NCI-H526 (cell line): ENCODE results near the gene SMYD5.
A peak's percentile ranks its signal among the peaks of the same experiment; 100 is the strongest.
"Not testable (repeated sequence)": the region's sequence is repeated elsewhere in the genome, so short reads cannot be mapped to it uniquely, and the experiment has no call there.

Experiments
- DNase-seq, 2 experiments: peaks; one replicate each; lab custom pipeline; 2025; lab: John Stamatoyannopoulos, UW

Gene SMYD5

DNA sequence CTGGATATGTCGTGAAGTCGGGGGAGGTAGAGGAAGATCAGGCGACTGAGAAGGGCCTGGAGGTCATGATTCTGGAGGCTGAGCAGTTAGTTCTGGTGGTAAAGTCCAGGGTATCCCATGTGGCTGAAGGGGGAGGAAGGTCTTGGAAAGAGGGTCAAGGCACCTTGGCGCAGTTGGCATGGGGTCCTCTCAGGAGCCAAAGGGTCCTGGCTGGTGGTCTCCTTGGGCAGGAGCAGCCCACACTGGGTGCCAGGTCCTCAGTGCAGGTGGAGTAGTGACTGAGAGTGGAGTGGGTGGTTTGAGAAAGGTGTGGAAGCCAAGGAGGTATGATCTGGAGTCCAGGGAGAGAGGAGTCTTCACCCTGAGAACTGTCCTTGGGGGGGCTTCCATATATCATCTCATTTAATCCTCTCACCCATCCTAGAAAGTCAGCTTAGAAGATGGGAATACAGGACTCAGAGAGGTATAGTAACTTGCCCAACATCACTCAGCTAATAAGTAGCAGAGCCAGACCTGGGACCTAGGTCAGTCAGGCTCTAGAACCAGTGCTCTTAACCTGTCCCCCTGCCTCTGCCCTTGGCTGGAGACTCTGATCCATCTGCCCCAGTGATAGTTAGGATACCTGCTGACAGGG lies 45.8 kb downstream of the SMYD5 start:
- DNase-seq, result no peak

GRCh38 chr2:73260338-73260984 lies 46.4 kb downstream of the SMYD5 start:
- peak in 1 of 2 experiments; percentile 38 for DNase-seq

- no peak for DNase-seq
These were observed 48.1 kb downstream of the SMYD5 start for GRCh38 chr2:73262108-73262651.

DNA sequence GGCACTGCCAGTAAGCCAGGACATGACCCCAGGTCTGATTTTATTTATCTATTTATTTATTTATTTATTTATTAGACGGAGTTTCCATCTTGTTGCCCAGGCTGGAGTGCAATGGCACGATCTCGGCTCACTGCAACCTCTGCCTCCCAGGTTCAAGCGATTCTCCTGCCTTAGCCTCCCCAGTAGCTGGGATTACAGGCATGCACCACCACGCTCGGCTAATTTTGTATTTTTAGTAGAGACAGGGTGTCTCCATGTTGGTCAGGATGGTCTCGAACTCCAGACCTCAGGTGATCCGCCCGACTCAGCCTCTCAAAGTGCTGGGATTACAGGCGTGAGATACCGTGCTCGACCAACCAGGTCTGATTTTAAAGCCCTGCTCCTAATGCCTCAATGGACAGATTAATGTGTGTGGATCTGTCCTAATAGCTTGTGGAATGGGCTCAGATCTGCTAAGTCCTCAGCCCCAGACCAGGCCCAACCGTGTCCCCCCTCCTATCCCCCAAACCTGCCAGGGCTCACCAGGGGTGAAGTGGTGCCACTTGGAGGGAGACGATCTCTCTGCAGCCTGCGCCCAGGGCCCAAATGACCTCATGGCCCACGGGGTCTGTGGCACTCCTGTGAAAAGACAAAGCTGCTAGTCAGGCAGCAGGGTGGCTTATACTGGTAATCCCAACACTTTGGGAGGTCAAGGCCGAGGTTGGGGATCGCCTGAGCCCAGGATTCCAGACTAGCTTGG lies 48.8 kb downstream of the SMYD5 start:
- DNase-seq, result not testable (repeated sequence)

DNA sequence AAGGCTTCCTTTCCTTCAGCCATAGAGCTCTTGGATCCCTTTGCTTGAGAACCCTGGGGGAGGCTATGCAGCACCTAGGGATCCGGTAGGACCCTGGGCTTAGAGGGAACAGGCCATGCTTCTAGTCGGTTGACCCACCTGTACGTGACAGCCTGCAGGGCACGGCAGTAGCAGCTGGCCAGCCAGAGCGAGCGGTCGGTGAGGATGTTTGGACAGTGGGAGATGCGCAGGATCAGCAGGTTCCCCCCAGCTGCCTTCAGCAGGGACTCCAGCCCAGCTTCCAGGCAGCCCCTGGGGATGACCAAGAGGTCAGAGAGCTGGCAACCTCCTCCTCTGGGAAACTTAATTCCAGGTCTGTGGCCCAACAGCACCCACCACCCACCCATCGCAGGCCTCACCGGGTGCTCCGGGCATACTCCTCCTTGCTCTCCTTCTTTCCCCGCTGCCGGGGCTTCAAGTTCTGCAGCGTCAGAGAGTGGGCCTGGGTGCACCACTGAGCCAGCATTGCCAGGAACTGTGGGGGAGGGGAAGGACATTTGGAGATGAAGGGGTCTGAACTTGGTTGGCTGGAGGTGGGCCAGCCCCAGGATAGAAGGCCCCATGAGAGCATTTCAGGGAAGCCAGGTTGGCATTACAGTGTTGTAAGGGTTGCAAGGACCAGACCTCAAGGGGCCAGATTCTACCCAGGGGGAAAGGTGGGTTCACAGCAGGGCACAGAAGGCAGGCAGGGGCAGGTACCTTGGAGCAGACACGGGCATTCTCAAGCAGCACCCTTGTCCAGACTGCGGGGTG lies 49.7 kb downstream of the SMYD5 start:
- DNase-seq, result no peak

- no peak for DNase-seq
These were observed 50.2 kb downstream of the SMYD5 start for GRCh38 chr2:73264332-73264606.

GRCh38 chr2:73264783-73265182 lies 50.7 kb downstream of the SMYD5 start:
- no peak for DNase-seq

GRCh38 chr2:73265298-73266060 lies 51.4 kb downstream of the SMYD5 start:
- DNase-seq, result no peak

- DNase-seq, result peak in 1 of 2 experiments; percentile 33
These were observed 52.2 kb downstream of the SMYD5 start for GRCh38 chr2:73266061-73266901.

DNA sequence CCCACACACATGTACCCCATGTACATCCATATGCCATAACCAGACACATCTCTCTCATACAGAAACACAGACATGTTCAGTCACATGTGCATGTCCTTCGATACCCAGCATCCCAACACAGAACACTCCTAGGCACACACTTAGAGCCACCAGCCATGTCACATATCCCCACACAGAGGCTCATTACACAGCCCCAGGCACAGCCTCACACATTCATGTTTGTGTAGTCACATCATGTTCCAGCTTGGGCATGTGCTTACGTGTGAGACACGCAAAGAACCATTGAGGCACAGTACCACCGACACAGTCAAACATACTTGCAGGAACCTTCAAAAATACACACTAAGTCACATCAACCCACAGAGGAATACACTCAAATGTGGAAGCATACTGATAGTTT lies 53.0 kb downstream of the SMYD5 start:
- no peak for DNase-seq

DNA sequence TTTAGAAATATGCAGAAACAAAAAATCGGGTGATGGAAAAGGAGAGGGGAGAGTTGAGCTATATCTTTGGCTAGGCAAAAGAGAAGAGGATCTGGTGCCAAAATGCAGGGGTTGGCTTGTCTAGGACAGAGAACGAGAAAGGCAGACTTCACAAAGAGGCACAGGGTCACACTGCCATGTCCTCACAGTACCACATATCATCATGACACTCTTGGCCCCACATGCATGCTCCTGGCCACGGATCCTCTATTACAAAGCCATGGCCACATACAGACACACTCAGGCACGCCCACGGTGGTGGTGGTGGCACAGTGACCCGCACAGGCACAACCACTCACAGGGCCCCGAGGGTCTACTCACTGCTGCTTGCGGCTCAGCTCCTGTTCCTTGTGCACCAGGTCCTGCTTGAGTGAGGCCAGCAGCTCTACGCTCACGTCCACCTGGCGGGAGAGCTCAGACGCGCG lies 54.4 kb downstream of the SMYD5 start:
- no peak for DNase-seq

- DNase-seq, result peak; percentile 68 to 92
These were observed 55.0 kb downstream of the SMYD5 start for GRCh38 chr2:73268830-73269685.

- DNase-seq, result no peak
These were observed 55.8 kb downstream of the SMYD5 start for GRCh38 chr2:73269686-73270465.

- no peak for DNase-seq
These were observed 58.2 kb downstream of the SMYD5 start for GRCh38 chr2:73272270-73272669.
